ENCODE data around the gene ATP2C2. TPM values are rescaled to one million over a fixed set of nuclear protein-coding genes. Genes with fewer than 3 reads are reported as not detected.
A peak's percentile ranks its signal among the peaks of the same experiment; 100 is the strongest.

Gene ATP2C2, protein sequence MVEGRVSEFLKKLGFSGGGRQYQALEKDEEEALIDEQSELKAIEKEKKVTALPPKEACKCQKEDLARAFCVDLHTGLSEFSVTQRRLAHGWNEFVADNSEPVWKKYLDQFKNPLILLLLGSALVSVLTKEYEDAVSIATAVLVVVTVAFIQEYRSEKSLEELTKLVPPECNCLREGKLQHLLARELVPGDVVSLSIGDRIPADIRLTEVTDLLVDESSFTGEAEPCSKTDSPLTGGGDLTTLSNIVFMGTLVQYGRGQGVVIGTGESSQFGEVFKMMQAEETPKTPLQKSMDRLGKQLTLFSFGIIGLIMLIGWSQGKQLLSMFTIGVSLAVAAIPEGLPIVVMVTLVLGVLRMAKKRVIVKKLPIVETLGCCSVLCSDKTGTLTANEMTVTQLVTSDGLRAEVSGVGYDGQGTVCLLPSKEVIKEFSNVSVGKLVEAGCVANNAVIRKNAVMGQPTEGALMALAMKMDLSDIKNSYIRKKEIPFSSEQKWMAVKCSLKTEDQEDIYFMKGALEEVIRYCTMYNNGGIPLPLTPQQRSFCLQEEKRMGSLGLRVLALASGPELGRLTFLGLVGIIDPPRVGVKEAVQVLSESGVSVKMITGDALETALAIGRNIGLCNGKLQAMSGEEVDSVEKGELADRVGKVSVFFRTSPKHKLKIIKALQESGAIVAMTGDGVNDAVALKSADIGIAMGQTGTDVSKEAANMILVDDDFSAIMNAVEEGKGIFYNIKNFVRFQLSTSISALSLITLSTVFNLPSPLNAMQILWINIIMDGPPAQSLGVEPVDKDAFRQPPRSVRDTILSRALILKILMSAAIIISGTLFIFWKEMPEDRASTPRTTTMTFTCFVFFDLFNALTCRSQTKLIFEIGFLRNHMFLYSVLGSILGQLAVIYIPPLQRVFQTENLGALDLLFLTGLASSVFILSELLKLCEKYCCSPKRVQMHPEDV
- total RNA-seq = 1 to 10 TPM; 2.0 to 2.6 TPM
- polyA plus RNA-seq (2013, experiment 1 of 2) = 0.71 TPM
- polyA plus RNA-seq (2013, experiment 2 of 2) = 0.87 TPM
- long read RNA-seq, experiment 1, partial matches to known transcripts = 0 of 1 reads
- long read RNA-seq, experiment 1, other reads (novel, unspliced or antisense) = 1 of 1 reads
- long read RNA-seq, experiment 2, partial matches to known transcripts = 0 of 2 reads
- long read RNA-seq, experiment 2, other reads (novel, unspliced or antisense) = 2 of 2 reads
- long read RNA-seq, experiment 3, partial matches to known transcripts = 3 of 14 reads
- long read RNA-seq, experiment 3, other reads (novel, unspliced or antisense) = 6 of 14 reads
- long read RNA-seq, experiment 4 = 0 reads

DNA sequence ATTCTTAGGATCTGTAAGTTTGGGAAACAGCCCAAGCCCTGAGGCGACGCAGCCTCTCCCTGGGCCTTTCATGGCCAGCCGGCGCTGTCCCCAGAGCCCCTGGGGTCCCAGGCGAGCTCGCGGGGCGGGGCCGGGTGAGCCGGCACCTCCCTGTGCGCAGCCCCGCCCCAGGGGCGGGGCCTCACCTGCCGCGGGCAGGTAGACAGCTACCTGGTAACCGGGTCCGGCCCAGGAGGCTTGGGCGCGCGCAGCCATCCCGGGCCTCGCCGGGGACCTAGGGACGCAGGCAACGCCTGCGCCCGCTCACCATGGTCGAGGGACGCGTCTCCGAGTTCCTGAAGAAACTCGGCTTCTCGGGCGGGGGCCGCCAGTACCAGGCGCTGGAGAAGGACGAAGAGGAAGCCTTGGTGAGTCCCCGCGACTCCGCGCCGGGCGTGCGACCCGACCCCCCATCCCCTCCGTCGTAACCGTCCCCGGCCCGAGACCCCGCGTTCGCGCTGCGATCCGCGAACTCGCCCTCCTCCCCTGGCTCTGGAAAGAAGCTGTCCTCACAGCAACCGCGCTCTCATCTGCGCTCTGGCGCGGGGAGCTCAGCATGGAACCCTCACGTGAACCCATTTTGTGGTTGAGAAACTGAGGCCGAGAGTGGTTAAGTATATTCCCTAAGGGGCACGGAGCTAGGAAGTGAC lies at the start of gene ATP2C2:
Gene ATP2C2 (plus strand): TSS at position 231 of the 689 bp plus-strand sequence. CDS start 78 bp downstream, at position 309.
- H3K27me3 ChIP-seq (ENCODE audit: control insufficient read depth, insufficient read depth, low read length, poor library complexity, severe bottlenecking) = peaks cover 66% of the 10 kb centered on the region
- TF ChIP-seq, protein P1, sequence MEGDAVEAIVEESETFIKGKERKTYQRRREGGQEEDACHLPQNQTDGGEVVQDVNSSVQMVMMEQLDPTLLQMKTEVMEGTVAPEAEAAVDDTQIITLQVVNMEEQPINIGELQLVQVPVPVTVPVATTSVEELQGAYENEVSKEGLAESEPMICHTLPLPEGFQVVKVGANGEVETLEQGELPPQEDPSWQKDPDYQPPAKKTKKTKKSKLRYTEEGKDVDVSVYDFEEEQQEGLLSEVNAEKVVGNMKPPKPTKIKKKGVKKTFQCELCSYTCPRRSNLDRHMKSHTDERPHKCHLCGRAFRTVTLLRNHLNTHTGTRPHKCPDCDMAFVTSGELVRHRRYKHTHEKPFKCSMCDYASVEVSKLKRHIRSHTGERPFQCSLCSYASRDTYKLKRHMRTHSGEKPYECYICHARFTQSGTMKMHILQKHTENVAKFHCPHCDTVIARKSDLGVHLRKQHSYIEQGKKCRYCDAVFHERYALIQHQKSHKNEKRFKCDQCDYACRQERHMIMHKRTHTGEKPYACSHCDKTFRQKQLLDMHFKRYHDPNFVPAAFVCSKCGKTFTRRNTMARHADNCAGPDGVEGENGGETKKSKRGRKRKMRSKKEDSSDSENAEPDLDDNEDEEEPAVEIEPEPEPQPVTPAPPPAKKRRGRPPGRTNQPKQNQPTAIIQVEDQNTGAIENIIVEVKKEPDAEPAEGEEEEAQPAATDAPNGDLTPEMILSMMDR (conservative IDR thresholded peaks at IDR 0.05) = no peak
- no peaks in the 10 kb centered on the region for H3K36me3 ChIP-seq (ENCODE audit: control insufficient read depth, insufficient read depth, low read length)
- Mint-ChIP-seq H3K4me3 (peak within 1 kb of the TSS; percentile 67), H3K27me3 (ENCODE audit: insufficient read depth) (peaks cover 44% of the 10 kb centered on the region), H3K36me3 (ENCODE audit: low read depth) (no peaks in the 10 kb centered on the region), H3K4me1 (peaks cover 5% of the 10 kb centered on the region), H3K9me3 (no peaks in the 10 kb centered on the region), H3K27ac (no peak within 1 kb of the TSS)
- WGBS, 2 experiments (ENCODE audit: insufficient coverage in 1 of 2, insufficient read length in 1 of 2) = 2 to 5% methylated on average over 29 to 66 of the region's 66 CpGs
- H3K4me1 ChIP-seq (ENCODE audit: control insufficient read depth, insufficient read depth, low read length) = no peaks in the 10 kb centered on the region
- H3K9ac ChIP-seq (ENCODE audit: extremely low read depth, low read length, poor library complexity, severe bottlenecking) = peak within 1 kb of the TSS; percentile 15
- peak within 1 kb of the TSS; percentile 78 for H3K4me3 ChIP-seq (ENCODE audit: low read length)
- peak; percentile 95 for DNase-seq
- no peaks in the 10 kb centered on the region for H3K9me3 ChIP-seq (ENCODE audit: control insufficient read depth, low read length)
- H3K27ac ChIP-seq (ENCODE audit: low read depth, low read length) = no peak within 1 kb of the TSS

DNA sequence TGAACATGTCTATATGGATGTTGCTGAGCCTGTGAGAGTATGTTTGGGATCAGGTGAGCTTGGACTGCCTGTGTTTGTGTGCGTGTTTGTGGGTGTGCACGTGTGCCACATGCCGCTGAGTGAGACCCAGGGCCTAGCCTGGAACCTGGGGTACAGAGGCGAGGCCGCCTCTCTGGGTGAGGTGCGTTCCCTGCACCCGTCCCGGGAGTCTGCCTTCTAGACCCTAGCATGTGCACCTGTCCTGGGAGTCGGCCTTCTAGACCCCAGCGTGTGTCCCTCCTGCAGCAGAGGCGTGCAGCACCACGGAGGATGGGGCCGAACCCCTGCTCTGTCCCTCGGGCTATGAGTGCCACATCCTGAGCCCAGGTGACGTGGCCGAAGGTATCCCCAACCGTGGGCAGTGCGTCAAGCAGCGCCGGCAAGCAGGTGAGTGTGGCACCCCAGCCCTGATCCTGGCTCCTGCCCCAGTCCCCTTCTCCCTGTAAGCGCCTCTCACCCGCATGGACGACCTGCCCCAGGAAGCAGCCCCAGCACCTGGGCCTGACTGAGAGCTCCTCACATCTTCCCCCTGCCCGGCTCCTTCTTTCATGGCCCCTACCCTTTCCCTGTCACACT lies 49.1 kb upstream of the ATP2C2 start:
- Histone ChIP-seq H3K9ac (ENCODE audit: extremely low read depth, low read length, poor library complexity, severe bottlenecking) (no peak overlapping the region), H3K27me3 (ENCODE audit: control insufficient read depth, insufficient read depth, low read length, poor library complexity, severe bottlenecking) (no peaks in the 10 kb centered on the region), H3K27ac (ENCODE audit: low read depth, low read length) (no peak overlapping the region), H3K4me3 (ENCODE audit: low read length) (no peak overlapping the region), H3K36me3 (ENCODE audit: control insufficient read depth, insufficient read depth, low read length) (no peaks in the 10 kb centered on the region), H3K9me3 (ENCODE audit: control insufficient read depth, low read length) (peaks cover 4% of the 10 kb centered on the region), H3K4me1 (ENCODE audit: control insufficient read depth, insufficient read depth, low read length) (peaks cover 10% of the 10 kb centered on the region)
- 93% methylated on average over 20 to 24 of the region's 24 CpGs for WGBS, 2 experiments (ENCODE audit: insufficient coverage in 1 of 2, insufficient read length in 1 of 2)
- peaks cover 7% of the 10 kb centered on the region for H3K9me3 Mint-ChIP-seq
- DNase-seq = no peak
- H3K27ac Mint-ChIP-seq = no peak overlapping the region
- no peak overlapping the region for H3K4me3 Mint-ChIP-seq
- H3K4me1 Mint-ChIP-seq = peaks cover 10% of the 10 kb centered on the region
- peaks cover 5% of the 10 kb centered on the region for H3K27me3 Mint-ChIP-seq (ENCODE audit: insufficient read depth)
- TF ChIP-seq, protein P1 (conservative IDR thresholded peaks at IDR 0.05) = no peak
- H3K36me3 Mint-ChIP-seq (ENCODE audit: low read depth) = no peaks in the 10 kb centered on the region
